Right cardiac atrium (tissue), 5 donors: Measurements from ENCODE around the gene SPATA13. TPM values are rescaled to one million over a fixed set of nuclear protein-coding genes. Genes with fewer than 3 reads are reported as not detected.

Experiments
- ATAC-seq, 2 donors: fragments of 200-7000 bp; cut with Tn5 transposase; one replicate each; pipeline versions ENCODE4 v1.8.0 to v1.9.1; 2020; ENCODE audit warnings: moderate library complexity in 2 of 2, mild to moderate bottlenecking in 1 of 2
- DNase-seq, 3 donors: peaks; one replicate each; pipeline ENCODE4 v3.0.0-alpha.2; 2020
- H3K27ac ChIP-seq: one replicate; pipeline ENCODE4 v1.5.1; 2013; ENCODE audit warnings: mild to moderate bottlenecking, low read length, control low read depth, moderate library complexity
- H3K27me3 ChIP-seq: one replicate; pipeline ENCODE4 v1.6.1; 2013; ENCODE audit not compliant: control insufficient read depth, insufficient read depth
- H3K4me1 ChIP-seq: one replicate; pipeline ENCODE4 v1.6.1; 2013; ENCODE audit warnings: low read length; ENCODE audit not compliant: control insufficient read depth, insufficient read depth
- H3K4me3 ChIP-seq: one replicate; pipeline ENCODE4 v1.5.1; 2013; ENCODE audit warnings: low read length, control low read depth
- H3K9me3 ChIP-seq: one replicate; pipeline ENCODE4 v1.6.1; 2013; ENCODE audit warnings: low read length; ENCODE audit not compliant: control insufficient read depth
- WGBS: extraction: QIAGEN DNeasy Blood & Tissue Kit; methylation state at CpG from one replicate; pipeline ENCODE4 v1.1.7; 2013; 5-methylcytosine and 5-hydroxymethylcytosine counted together
- intact Hi-C, 4 donors: fragments of 100-400 bp; cut with DNase I; formaldehyde crosslinking; loops; one replicate each; pipeline versions ENCODE4 v1.11.0 to v1.14.0; 2022 to 2023
- polyA plus RNA-seq: library from polyadenylated mRNA; stranded (reverse); fragments of 200-250 nt; gene quantifications from one replicate; pipeline ENCODE4 v1.2.3, GENCODE V29; 2013
- total RNA-seq, 4 donors: library from RNA; stranded (reverse); fragmentation: NEBNext Ultra II Directional; extraction: Animal tissue kit (Norgen Biotek cat#: 25700); gene quantifications; one replicate each; pipeline ENCODE4 v1.2.1, GENCODE V29; 2021
- donor health status: healthy with polysubstance abuse.
- donor health status: DM: no; HTN: yes; CAD: no.
- donor health status: DM: no; HTN: no; CAD: no.
- donor health status: DM: no; HTN: yes; CAD: no; lungs with severe emphysema.
- donor health status: DM: yes; HTN: yes; CAD: no.

The SPATA13 gene
- total and polyA plus RNA-seq, 5 donors: 8.7 to 10.6 (median 9.1) TPM

DNA sequence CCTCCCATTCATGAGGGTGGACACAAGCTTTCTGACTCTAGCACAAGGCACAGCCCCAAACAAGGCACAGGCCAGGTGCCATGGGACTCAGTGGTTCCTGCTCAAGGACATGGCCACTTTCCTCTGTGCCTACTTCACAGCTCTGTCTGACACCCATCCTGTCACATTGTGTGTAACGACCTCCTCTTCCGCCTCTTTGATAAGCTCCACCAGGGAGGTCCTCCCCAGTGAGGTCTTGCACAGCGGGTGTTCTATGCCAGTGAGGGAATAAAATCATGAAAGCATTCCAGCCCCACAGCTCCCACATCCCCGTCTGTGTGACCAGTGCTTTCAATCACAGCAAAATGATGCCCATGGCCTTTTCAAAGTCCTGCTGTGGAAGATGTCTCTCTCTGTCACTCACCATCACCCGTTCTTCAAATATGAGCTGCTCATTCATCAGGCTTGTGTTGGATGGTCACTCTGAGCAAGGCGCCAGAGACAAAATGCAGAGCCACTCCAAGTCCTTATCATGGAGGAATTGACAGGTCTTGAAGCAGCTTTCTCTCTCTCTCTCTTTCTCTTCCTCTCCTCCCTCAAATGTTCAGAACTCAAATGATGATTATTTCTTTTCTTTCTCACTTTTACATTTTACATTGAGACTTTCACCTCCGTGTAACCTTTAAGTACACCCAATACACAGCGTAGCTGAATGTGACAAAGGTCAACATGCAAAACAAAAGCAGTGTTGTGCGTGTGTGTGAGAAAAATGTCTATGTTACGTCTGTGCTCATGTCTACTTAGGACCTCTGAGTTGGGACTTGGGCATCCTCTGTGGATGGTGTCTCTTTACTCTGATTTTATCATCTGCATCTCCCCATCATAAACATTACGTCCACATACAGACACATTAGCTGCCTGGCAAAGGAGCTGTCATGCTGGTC lies 8.0 kb upstream of the SPATA13 start:
- no peak overlapping the region for H3K27ac ChIP-seq
- H3K4me3 ChIP-seq: no peak overlapping the region
- no peaks in the 10 kb centered on the region for H3K4me1 ChIP-seq
- intact Hi-C loops: no loop called here
- 62% methylated on average over 11 of the region's 11 CpGs for WGBS
- H3K27me3 ChIP-seq: no peaks in the 10 kb centered on the region
- no peaks in the 10 kb centered on the region for H3K9me3 ChIP-seq
- DNase-seq (no peak), ATAC-seq (no peak)

DNA sequence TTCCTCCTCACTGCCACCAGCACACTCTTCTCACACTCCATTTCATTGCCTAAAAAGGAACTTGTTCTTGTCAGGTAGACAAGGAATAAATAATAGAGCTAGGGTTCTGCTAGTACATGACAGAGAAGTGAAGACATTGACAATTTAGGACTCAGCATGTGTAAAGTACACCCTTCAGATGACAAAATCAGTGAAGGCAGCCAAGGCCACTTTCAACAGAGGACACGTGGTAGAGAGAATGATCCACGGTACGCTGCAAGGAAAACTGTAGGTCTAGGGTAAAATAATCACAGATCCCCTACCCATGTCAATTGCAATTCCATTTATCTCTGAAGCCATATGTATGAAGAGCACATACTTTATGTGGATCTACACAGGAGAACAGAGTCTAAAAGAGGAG lies 7.2 kb upstream of the SPATA13 start:
- H3K9me3 ChIP-seq: no peaks in the 10 kb centered on the region
- no peaks in the 10 kb centered on the region for H3K27me3 ChIP-seq
- WGBS: 85% methylated on average over 3 of the region's 3 CpGs
- ATAC-seq (no peak), DNase-seq (no peak)
- no peak overlapping the region for H3K27ac ChIP-seq
- H3K4me3 ChIP-seq: no peak overlapping the region
- intact Hi-C loops: no loop called here
- H3K4me1 ChIP-seq: no peaks in the 10 kb centered on the region

DNA sequence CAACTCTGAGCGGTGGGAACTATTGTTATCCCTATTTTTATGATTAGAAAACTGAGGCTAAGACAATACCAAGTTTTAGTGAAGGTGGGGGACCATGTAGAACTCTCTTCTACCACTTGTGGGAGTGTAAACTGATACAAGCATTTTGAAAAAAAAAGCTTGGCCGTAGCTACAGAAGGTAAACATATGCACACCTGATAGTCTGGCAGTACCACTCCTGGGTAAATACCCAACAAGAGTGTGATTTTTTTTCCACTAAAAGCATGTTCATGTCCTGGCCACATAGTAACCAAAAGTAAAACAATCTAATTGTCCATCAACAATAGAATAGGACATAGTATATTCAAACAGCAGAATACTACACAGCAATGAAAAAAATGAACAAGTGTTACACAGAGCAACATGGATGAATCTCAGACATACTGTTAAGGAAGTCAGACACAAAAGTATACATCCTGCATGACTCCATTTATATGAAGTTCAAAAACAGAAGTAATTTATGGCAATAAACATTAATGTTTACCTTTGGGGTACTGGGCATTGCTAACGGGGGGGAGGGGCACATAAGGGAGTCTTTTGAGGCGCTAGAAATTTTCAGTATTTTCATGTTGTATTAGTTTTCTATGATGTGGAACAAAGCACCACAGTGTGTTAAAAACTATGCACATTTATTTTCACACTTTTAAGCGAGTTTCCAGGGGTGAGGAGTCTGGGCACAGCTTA lies 6.4 kb upstream of the SPATA13 start:
- Histone ChIP-seq H3K4me1 (no peaks in the 10 kb centered on the region), H3K4me3 (no peak overlapping the region), H3K9me3 (no peaks in the 10 kb centered on the region), H3K27ac (no peak overlapping the region), H3K27me3 (no peaks in the 10 kb centered on the region)
- no peak for ATAC-seq
- WGBS: 90% methylated on average over 5 of the region's 5 CpGs
- DNase-seq: no peak
- intact Hi-C loops: no loop called here

DNA sequence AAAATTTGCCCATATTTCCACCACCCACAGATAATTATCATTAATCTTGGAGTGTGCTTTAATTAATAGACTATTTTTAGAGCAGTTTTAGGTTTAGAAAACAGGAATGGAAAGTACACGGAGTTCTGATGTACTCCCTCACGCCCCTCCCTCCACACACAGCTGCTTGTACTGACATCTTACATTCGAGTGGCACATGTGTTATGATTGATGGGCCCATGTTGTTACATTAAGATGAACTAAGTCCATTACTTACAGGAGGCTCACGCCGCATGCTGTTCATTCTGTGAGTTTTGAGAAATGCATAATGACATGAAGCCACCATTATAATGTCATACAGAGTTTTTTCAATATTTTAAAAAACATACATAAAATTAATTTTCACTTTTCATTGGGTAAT lies 1.2 kb upstream of the SPATA13 start:
- no peak overlapping the region for H3K27ac ChIP-seq
- ATAC-seq (no peak), DNase-seq (no peak)
- intact Hi-C loops: no loop called here
- no peaks in the 10 kb centered on the region for H3K27me3 ChIP-seq
- WGBS: 73% methylated on average over 5 of the region's 5 CpGs
- H3K4me1 ChIP-seq: peaks cover 3% of the 10 kb centered on the region
- no peak overlapping the region for H3K4me3 ChIP-seq
- H3K9me3 ChIP-seq: no peaks in the 10 kb centered on the region

DNA sequence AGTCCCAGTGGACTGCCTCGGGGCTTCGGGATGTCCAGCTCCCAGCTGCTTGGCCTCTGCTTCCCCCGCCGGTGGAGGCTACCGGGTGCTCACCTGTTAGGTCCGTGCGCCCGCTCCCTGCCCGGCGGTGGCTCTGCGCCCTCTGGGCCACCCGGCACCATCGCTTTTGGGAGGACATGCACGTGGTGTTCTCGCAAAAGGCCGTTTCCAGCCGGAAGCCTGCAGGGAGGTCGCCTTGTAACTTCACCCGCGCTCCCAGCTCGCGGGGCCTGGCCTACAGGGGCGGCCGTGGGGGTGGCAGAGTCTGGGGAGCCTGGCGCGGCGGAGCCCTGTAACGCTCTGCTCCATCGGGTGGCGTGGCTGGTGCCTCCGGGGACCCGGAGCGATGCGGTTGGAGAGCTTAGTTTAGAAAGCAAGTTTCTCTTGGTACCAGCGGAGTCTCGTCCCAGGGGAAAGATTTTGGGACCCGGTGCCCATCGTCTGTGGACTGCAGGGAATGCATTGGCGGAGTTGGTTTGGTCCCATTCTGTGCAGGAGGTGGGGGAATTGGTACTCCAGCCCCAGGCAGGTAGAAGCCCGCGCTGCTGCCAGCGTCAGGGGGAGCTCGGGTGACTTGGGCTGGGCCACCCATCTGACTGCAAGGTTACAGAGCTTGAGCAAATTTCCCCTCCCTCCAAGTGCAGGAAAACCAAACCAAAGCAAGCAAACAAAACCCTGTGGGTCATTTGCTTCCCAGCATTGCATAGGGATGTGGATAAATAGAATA lies 673 bp downstream of the SPATA13 start:
- ATAC-seq (peak; percentile 62 to 66), DNase-seq (peak; percentile 23 to 74 (median 70))
- intact Hi-C loops: loop anchor here in 1 of 4 donors (10.0 kb wide), 1 partner anchor 106 kb away; no protein-coding TSS in a partner anchor
- WGBS: 2% methylated on average over 43 of the region's 43 CpGs
- no peaks in the 10 kb centered on the region for H3K9me3 ChIP-seq
- no peak overlapping the region for H3K27ac ChIP-seq
- peaks cover 3% of the 10 kb centered on the region for H3K4me1 ChIP-seq
- H3K4me3 ChIP-seq: peak overlapping the region; percentile 87
- H3K27me3 ChIP-seq: no peaks in the 10 kb centered on the region

DNA sequence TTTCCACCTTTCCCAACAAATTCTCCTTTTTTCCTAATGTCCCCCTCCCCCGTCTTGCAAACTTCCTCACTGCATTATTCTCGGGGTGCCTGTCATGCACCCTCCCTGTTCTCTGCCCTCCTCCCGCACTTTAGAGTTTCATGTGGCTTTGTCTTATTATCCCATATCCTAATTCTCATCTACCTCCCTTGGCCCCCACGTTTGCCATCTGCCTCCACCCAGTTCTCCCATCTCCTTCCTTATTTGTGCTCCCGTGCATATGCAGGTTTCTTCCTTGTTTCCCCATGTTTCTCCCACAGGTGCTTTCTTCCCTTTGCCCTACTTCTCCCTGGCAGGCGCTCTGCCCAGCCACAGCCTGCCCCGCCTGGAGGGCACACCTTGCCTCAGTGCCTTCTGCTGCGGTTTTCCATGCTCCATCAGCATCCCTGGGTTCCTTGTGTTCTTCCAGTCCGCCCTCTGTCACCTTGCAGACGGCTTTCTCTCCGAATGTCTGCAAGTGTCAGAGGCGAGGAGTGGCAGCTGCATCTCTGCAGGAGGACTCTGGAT lies 1.5 kb downstream of the SPATA13 start:
- H3K27ac ChIP-seq: no peak overlapping the region
- no peaks in the 10 kb centered on the region for H3K9me3 ChIP-seq
- H3K4me3 ChIP-seq: peak overlapping the region; percentile 87
- no peaks in the 10 kb centered on the region for H3K27me3 ChIP-seq
- WGBS: 67% methylated on average over 12 of the region's 12 CpGs
- H3K4me1 ChIP-seq: peaks cover 3% of the 10 kb centered on the region
- intact Hi-C loops: loop anchor here in 1 of 4 donors (10.0 kb wide), 1 partner anchor 107 kb away; no protein-coding TSS in a partner anchor
- ATAC-seq: no peak
- no peak for DNase-seq

DNA sequence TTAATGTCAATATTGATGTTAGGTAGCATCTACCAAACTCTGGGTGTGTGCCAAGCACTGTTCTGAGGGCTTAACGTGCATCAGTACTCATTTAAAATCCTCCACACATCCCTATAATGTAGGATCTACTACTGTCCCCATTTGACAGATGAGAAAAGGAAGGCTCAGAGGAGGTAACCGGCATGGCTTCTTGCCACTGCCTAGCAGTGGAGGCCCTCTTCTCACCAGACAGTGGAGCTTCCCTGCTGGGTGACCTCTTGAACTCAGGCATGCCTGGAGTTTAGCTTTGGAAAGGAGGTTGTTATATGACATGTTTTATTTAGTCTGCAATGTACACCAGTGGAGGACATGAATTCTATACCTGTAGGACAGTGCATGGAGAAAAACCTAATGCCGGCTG lies 2.1 kb downstream of the SPATA13 start:
- no peaks in the 10 kb centered on the region for H3K9me3 ChIP-seq
- 68% methylated on average over 3 of the region's 3 CpGs for WGBS
- H3K27me3 ChIP-seq: no peaks in the 10 kb centered on the region
- intact Hi-C loops: loop anchor here in 1 of 4 donors (10.0 kb wide), 1 partner anchor 108 kb away; no protein-coding TSS in a partner anchor
- ATAC-seq: no peak
- no peak overlapping the region for H3K27ac ChIP-seq
- H3K4me1 ChIP-seq: peaks cover 3% of the 10 kb centered on the region
- peak overlapping the region; percentile 87 for H3K4me3 ChIP-seq
- DNase-seq: no peak

DNA sequence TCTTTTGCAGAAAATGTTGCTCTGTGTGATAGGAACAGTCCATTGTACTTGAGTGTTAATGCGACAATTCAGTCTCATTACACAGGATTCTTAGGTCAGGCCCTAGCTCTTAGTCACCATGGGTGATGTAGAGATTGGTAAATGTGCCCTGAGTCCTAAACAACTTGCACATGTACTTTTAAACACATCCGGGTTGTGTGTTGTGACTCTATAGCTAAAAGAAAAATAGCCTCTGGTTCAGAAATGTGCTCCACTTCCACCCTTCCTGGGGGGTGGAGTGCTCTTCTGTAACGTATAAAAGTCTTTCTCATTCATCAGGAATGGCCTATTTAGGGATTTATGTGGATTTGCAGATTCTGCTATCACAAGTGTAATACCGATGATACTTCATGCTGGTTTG lies 5.2 kb downstream of the SPATA13 start:
- Histone ChIP-seq H3K27me3 (no peaks in the 10 kb centered on the region), H3K4me1 (no peaks in the 10 kb centered on the region), H3K4me3 (no peak overlapping the region), H3K27ac (no peak overlapping the region), H3K9me3 (no peaks in the 10 kb centered on the region)
- intact Hi-C loops: loop anchor here in 1 of 4 donors (10.0 kb wide), 1 partner anchor 111 kb away; no protein-coding TSS in a partner anchor
- no peak for ATAC-seq
- DNase-seq: no peak
- 58% methylated on average over 4 of the region's 4 CpGs for WGBS

DNA sequence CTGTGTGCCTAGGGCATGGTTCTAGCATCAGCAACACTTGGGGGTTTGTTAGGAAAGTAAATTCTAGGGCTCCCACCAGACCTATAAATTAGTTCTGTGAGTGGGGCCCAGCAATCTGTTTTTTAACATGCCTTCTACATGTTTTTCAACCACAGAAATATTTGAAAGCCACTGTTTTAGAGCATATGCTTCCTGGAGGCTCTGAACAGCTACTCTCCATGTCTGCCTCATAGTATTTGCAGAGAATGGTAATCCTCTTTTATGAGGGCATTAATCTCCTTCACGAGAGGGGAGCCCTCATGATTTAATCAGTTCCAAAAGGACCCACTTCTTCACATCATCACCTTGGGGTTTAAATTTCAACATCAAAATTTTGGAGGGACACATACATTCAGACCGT lies 6.0 kb downstream of the SPATA13 start:
- intact Hi-C loops: loop anchor here in 1 of 4 donors (10.0 kb wide), 1 partner anchor 112 kb away; no protein-coding TSS in a partner anchor
- Histone ChIP-seq H3K4me1 (no peaks in the 10 kb centered on the region), H3K4me3 (no peak overlapping the region), H3K9me3 (no peaks in the 10 kb centered on the region), H3K27ac (no peak overlapping the region), H3K27me3 (no peaks in the 10 kb centered on the region)
- DNase-seq: no peak
- no peak for ATAC-seq
- WGBS: 90% methylated on average over 2 of the region's 2 CpGs

DNA sequence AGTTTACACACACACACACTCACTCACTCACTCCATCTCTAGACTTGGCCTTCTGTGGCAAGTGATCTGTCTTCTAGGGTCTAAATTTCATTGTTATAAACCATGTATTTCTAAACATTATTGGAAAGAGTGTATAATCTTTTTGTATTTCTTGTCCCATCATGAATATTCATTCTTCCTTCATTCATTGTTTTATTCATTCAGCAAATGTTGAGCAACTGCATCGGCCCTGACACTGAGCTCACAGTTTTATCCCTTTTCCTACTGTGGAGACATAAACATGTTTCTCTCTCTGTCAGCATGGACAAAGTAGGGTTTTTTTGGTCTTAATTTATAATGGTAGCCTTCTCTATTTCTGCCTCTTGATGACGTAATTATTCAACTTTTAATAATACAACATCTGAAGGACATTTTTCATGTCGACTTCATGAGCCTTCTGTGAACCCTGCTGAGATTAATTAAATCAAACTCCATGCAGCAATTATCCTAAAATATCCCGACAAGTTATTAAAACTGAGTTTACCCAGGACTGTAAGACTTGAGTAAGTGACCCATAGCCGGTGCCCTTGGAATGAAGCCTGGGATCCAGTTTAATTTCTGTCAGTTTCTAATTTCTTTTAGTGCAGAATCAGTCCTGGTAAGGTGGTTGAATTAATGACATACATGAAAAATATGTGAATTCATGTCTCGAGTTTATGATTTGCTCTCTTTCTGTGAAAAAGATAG lies 7.3 kb downstream of the SPATA13 start:
- H3K27ac ChIP-seq: no peak overlapping the region
- no peak overlapping the region for H3K4me3 ChIP-seq
- no peaks in the 10 kb centered on the region for H3K27me3 ChIP-seq
- H3K4me1 ChIP-seq: no peaks in the 10 kb centered on the region
- no peaks in the 10 kb centered on the region for H3K9me3 ChIP-seq
- no peak for DNase-seq
- 73% methylated on average over 6 of the region's 6 CpGs for WGBS
- no peak for ATAC-seq
- intact Hi-C loops: loop anchor here in 1 of 4 donors (10.0 kb wide), 1 partner anchor 113 kb away; no protein-coding TSS in a partner anchor
